ENCODE data around the gene INPP5D. TPM values are rescaled to one million over a fixed set of nuclear protein-coding genes. Genes with fewer than 3 reads are reported as not detected.
A peak's percentile ranks its signal among the peaks of the same experiment; 100 is the strongest.

INPP5D gene
- total RNA-seq, 1 experiment from 2014 or later, result 12.7 TPM

GRCh38 chr2:233117811-233118647, 57.9 kb downstream of the INPP5D start:
- Histone ChIP-seq H3K56ac (ENCODE audit: insufficient read length, low read depth, low read length) (no peak overlapping the region), H3K27ac (ENCODE audit: insufficient read length, low read depth, low read length) (no peak overlapping the region), H3K23me2 (ENCODE audit: insufficient read length, low read depth, low read length, poor library complexity, severe bottlenecking) (peaks cover 2% of the 10 kb centered on the region), H2AK5ac (ENCODE audit: insufficient read length, low read length) (no peak overlapping the region), H2BK12ac (ENCODE audit: insufficient read length, low read depth, low read length) (no peak overlapping the region), H3K4me1 (ENCODE audit: insufficient read depth, low read length) (peaks cover 2% of the 10 kb centered on the region; the same call in 1 of the 2 replicates), H3K4ac (ENCODE audit: low read depth, low read length) (no peak overlapping the region), H4K5ac (ENCODE audit: insufficient read length, low read depth, low read length) (no peak overlapping the region), H4K91ac (ENCODE audit: insufficient read length, low read depth, low read length) (no peak overlapping the region), H3K79me2 (ENCODE audit: insufficient read depth, low read length) (no peaks in the 10 kb centered on the region), H3K23ac (ENCODE audit: insufficient read length, low read depth, low read length) (no peak overlapping the region), H2BK20ac (ENCODE audit: low read depth, low read length, poor library complexity, severe bottlenecking) (no peak overlapping the region), H4K8ac (replicated peaks; ENCODE audit: insufficient read length, low read depth, low read length) (no peak overlapping the region), H3K27me3 (ENCODE audit: insufficient read depth, low read length) (no peaks in the 10 kb centered on the region), H3K18ac (ENCODE audit: insufficient read length, low read depth, low read length) (no peak overlapping the region), H2BK15ac (ENCODE audit: low read depth, low read length) (no peak overlapping the region), H2AFZ (ENCODE audit: low read length) (no peak overlapping the region), H3T11ph (ENCODE audit: low read length) (no peak overlapping the region), H2BK120ac (ENCODE audit: low read depth, low read length, poor library complexity, severe bottlenecking) (no peak overlapping the region), H3K9ac (ENCODE audit: extremely low read depth, insufficient read length, low read length) (no peak overlapping the region), H3K4me2 (ENCODE audit: insufficient read depth, insufficient read length, low read length) (no peak overlapping the region), H3K14ac (ENCODE audit: insufficient read depth, low read length) (no peak overlapping the region), H3K9me3 (ENCODE audit: control insufficient read depth, low read depth, low read length) (no peaks in the 10 kb centered on the region), H3K79me1 (ENCODE audit: insufficient read depth, low read depth, low read length, poor library complexity, severe bottlenecking) (no peaks in the 10 kb centered on the region), H2BK5ac (ENCODE audit: insufficient read length, low read length) (no peak overlapping the region), H4K20me1 (ENCODE audit: control insufficient read depth, insufficient read depth, insufficient read length) (no peaks in the 10 kb centered on the region)
- Mint-ChIP-seq H3K27me3 (ENCODE audit: low read depth) (no peaks in the 10 kb centered on the region; the same call in 1 of the 2 replicates), H3K36me3 (ENCODE audit: insufficient read depth in 1 of 3, low read depth in 3 of 3) (no peaks in the 10 kb centered on the region; a peak in 1 of 7 replicates), H3K4me1 (peaks cover 25% of the 10 kb centered on the region in 2 experiments), H3K9me3 (no peaks in the 10 kb centered on the region), H3K27ac (peak overlapping the region in 1 of 3 experiments; percentile 72; a peak in 3 of 7 replicates), H3K4me3 (no peak overlapping the region)
- no peak for DNase-seq
- TF ChIP-seq CTCF (conservative IDR thresholded peaks at IDR 0.05), result no peak
- WGBS (ENCODE audit: extremely low coverage, insufficient read length, low lambda C conversion rate), result no CpG with 5 or more reads among the region's 12 CpGs
